ENCODE measurements around the gene KIF22.

KIF22 gene

GRCh38 chr16:29843931-29844330, 53.4 kb downstream of the KIF22 start:
- no peak for FAIRE-seq

GRCh38 chr16:29844575-29845331, 54.2 kb downstream of the KIF22 start:
- FAIRE-seq: no peak

DNA sequence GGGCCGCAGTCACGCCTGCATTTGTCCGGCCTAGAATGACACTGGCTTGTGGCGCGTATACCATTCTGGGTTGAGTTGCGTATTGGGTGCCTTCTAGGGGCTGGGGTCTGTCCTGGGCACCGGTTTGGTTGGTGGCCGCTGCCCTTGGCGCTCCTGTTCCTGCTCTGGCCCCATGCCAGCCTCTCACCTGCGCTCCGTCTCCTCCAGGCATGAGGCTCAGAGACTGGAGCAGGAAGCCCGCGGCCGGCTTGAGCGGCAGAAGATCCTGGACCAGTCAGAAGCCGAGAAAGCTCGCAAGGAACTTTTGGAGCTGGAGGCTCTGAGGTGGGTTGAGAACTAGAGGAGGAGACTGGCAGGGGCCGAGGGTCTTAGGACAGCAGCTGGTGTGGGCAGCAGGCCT, 55.1 kb downstream of the KIF22 start:
- no peak for FAIRE-seq

DNA sequence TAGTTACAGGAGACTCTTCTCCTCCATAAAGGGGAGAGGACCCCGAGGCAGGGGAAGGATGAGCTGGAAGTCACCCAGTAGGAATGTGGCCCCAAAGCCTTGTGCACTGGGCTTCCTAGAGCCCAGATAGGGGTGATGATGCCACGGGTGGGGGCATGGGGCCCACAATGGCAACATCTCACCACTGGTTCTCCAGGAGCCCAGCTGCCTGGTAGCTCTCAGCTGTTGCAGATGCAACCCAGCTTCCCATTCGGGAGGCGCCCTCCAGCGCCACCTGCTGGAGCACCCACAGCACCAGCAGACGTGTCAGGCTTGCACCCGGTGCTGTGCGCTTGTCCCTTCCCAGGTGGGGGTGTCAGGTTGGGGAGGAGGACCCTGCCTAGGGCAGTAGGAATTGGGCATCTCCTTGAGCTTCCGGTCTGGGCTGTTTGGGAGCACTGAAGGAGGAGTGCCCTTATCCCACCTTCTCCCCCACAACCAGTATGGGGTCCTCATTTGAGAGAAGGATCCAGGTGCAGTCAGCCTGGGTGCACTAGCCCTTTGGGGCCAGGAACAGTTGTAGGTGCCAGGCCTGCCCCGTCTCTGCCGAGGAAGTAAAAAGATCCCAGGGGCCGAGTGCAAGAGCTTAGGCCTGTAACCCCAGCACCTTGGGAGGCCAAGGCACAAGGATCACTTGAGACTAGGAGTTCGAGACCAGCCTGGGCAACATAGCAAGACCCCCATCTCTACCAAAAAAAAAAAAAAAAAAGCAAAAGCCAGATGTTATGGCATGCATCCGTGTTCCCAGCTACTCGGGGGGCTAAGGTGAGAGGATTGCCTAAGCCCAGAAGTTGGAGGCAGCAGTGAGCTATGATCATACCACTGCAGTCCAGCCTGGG, 58.1 kb downstream of the KIF22 start:
- no peak for FAIRE-seq

DNA sequence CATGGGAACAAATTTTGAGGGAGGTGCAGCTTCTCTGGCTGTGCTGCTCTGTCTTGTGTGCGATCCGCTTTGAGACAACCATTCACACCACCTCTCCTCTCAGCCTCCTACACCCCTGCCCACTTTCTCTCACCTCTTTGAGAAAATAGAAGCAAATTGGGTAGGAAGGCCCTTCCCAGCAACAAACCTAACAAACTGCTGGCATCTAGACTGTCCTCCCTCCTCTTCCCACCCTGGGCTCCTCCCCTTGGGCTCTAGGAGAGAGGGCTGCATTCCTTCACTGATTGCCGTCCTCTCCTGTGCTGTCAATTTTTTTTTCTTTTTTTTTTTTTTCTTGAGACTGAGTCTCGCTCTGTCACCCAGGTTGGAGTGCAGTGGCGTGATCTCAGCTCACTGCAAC, 59.0 kb downstream of the KIF22 start:
- no peak for FAIRE-seq

DNA sequence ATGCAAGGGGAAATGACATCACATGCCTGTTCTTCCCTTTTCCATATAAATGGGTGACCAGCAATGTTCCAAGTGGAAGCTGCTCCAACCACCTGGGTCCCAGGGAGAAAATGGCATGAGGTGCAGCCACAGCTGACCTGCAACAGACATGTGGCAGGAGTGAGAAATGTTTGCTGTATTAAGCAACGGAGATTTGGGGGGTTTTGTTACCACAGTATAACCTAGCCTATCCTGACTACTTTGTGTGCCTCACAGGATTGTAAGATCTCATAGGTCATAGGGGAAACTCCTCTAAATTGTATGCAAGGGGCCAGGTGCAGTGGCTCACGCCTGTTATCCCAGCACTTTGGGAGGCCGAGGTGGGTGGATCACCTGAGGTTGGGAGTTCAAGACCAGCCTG, 60.4 kb downstream of the KIF22 start:
- FAIRE-seq: no peak

- FAIRE-seq: no peak
These were observed 62.1 kb downstream of the KIF22 start for GRCh38 chr16:29852654-29853053.

DNA sequence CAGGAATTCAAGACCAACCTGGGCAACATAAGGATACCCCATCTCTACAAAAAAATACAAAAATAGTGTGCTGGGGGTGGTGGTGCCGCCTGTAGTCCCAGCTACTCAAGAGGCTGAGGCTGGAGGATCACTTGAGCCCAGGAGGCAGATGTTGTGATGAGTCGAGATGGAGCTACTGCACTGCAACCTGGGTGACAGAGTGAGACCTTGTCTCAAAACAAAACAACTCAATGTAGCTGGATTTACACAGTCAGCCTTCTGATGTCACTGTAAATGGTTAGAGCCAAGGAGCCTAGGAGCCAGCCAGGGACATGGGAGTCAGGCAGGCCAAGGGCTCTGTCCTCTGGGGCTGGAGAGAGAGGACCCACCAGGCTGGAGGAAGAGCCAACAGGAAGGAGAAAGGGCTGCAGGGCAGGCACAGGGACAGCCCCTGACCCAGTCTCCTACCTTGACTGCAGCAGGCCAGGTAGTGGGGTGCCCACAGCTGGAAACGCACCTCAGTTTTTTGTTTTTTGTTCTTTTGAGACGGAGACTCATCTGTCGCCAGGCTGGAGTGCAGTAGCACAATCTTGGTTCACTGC, 64.1 kb downstream of the KIF22 start:
- FAIRE-seq: no peak

All from endometrium (tissue), 2 donors.